Left ventricle myocardium inferior (tissue), 1 donor: ENCODE results near the gene STARD13. TPM values are rescaled to one million over a fixed set of nuclear protein-coding genes. Genes with fewer than 3 reads are reported as not detected.

Source experiments
- DNase-seq: peaks from one replicate; pipeline ENCODE4 v3.0.0-alpha.2; 2020
- H3K27ac ChIP-seq: fragments of 200-600 bp; replicated peaks from 2 replicates; pipeline ENCODE4 v1.8.0; 2021
- H3K27me3 ChIP-seq: fragments of 200-600 bp; 2 replicates; pipeline ENCODE4 v1.8.0; 2021; ENCODE audit warnings: low read depth
- H3K36me3 ChIP-seq: fragments of 200-600 bp; 2 replicates; pipeline ENCODE4 v1.8.0; 2021
- H3K4me1 ChIP-seq: fragments of 200-600 bp; 2 replicates; pipeline ENCODE4 v1.8.0; 2021
- H3K4me3 ChIP-seq: fragments of 200-600 bp; 2 replicates; pipeline ENCODE4 v1.8.0; 2021; ENCODE audit warnings: mild to moderate bottlenecking, moderate library complexity
- H3K9me3 ChIP-seq: fragments of 200-600 bp; replicated peaks from 2 replicates; pipeline ENCODE4 v1.8.0; 2021
- intact Hi-C: fragments of 100-400 bp; cut with micrococcal nuclease; formaldehyde crosslinking; loops from one replicate; pipeline ENCODE4 v1.11.0; 2022
- total RNA-seq: library from RNA; stranded (reverse); fragmentation: NEBNext Ultra II Directional; extraction: Animal tissue kit (Norgen Biotek cat#: 25700); gene quantifications from one replicate; pipeline ENCODE4 v1.2.1, GENCODE V29; 2021
- TF ChIP-seq, protein P1 (sequence below): fragments of 200-600 bp; IDR thresholded peaks from 2 replicates; pipeline ENCODE4 v1.8.0; 2021; ENCODE audit warnings: antibody characterized with exemption, mild to moderate bottlenecking, borderline replicate concordance
- donor health status: DM: no; HTN: yes; CAD: no; lungs with severe emphysema.

STARD13 gene
- total RNA-seq, 1 donor from 2014 or later: 29.9 TPM

DNA sequence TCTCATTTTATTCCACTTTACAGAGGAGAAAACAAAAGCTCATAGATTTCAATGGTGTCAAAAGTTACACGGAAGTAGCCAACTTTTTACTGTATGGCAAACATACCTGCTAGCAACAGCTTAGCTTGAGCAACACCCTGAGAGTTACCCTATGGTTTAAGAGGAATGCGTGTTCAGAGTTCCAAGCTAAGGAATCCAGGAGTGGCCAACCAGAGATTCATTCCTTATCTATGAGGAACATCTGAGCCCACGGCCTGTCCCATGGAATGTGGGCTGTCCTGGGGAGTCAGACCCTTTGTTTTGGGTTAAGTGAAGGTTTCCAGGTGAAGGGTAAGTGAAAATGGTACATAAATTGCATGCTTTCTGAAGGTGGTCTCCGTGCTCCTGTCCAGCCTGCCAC, 67.5 kb downstream of the STARD13 start:
- intact Hi-C loops: no loop called here
- TF ChIP-seq, protein P1, sequence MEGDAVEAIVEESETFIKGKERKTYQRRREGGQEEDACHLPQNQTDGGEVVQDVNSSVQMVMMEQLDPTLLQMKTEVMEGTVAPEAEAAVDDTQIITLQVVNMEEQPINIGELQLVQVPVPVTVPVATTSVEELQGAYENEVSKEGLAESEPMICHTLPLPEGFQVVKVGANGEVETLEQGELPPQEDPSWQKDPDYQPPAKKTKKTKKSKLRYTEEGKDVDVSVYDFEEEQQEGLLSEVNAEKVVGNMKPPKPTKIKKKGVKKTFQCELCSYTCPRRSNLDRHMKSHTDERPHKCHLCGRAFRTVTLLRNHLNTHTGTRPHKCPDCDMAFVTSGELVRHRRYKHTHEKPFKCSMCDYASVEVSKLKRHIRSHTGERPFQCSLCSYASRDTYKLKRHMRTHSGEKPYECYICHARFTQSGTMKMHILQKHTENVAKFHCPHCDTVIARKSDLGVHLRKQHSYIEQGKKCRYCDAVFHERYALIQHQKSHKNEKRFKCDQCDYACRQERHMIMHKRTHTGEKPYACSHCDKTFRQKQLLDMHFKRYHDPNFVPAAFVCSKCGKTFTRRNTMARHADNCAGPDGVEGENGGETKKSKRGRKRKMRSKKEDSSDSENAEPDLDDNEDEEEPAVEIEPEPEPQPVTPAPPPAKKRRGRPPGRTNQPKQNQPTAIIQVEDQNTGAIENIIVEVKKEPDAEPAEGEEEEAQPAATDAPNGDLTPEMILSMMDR: no peak
- no peaks in the 10 kb centered on the region for H3K27me3 ChIP-seq
- H3K4me1 ChIP-seq: peaks cover 77% of the 10 kb centered on the region
- DNase-seq: no peak
- peaks cover 5% of the 10 kb centered on the region for H3K36me3 ChIP-seq
- no peaks in the 10 kb centered on the region for H3K9me3 ChIP-seq
- peak overlapping the region; percentile 9 for H3K27ac ChIP-seq
- H3K4me3 ChIP-seq: no peak overlapping the region

DNA sequence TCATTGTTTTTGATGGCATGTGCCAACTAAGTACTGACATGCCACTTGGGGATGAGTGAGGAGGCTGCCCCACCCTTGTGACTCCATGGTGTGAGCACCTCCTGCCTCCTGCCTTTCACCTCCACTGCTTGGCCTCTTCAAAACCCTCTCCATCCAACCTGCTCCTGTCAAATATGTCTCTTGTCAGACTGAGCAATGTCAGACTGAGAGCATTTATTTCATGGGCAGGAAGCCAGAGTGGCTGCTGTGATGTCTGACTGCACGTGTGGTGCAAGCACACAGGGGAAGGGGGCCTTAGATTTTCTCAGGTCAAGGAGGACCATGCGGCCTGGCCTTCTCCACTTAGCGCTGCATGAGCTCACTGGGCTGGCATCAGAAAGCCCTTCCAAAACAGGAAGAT, 68.3 kb downstream of the STARD13 start:
- H3K27ac ChIP-seq: peak overlapping the region; percentile 34
- H3K4me1 ChIP-seq: peaks cover 77% of the 10 kb centered on the region
- DNase-seq: no peak
- TF ChIP-seq, protein P1: no peak
- peaks cover 5% of the 10 kb centered on the region for H3K36me3 ChIP-seq
- no peak overlapping the region for H3K4me3 ChIP-seq
- no peaks in the 10 kb centered on the region for H3K9me3 ChIP-seq
- no peaks in the 10 kb centered on the region for H3K27me3 ChIP-seq
- intact Hi-C loops: no loop called here

DNA sequence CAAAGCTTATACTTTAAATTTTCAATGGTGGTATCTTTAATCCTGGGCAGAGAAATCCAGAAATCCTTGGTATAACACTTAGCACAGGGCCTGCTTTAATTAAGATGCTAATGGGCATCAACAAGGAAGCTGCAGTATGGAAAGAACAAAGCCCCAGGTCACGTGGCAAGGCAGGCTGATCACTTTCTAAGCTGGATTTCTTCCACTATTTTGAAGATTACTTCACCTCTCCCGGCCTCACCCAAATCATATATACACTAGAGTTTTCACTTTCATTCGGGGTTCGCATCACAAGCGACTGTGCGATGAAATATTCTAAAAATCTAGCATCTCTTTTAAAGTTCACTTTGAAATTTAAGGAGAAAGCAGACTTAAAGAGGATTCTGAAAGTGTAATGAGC, 71.8 kb downstream of the STARD13 start:
- peak overlapping the region; percentile 0 for H3K27ac ChIP-seq
- peaks cover 5% of the 10 kb centered on the region for H3K36me3 ChIP-seq
- H3K4me3 ChIP-seq: no peak overlapping the region
- H3K9me3 ChIP-seq: no peaks in the 10 kb centered on the region
- H3K4me1 ChIP-seq: peaks cover 69% of the 10 kb centered on the region
- TF ChIP-seq, protein P1: no peak
- no peak for DNase-seq
- intact Hi-C loops: no loop called here
- H3K27me3 ChIP-seq: no peaks in the 10 kb centered on the region

DNA sequence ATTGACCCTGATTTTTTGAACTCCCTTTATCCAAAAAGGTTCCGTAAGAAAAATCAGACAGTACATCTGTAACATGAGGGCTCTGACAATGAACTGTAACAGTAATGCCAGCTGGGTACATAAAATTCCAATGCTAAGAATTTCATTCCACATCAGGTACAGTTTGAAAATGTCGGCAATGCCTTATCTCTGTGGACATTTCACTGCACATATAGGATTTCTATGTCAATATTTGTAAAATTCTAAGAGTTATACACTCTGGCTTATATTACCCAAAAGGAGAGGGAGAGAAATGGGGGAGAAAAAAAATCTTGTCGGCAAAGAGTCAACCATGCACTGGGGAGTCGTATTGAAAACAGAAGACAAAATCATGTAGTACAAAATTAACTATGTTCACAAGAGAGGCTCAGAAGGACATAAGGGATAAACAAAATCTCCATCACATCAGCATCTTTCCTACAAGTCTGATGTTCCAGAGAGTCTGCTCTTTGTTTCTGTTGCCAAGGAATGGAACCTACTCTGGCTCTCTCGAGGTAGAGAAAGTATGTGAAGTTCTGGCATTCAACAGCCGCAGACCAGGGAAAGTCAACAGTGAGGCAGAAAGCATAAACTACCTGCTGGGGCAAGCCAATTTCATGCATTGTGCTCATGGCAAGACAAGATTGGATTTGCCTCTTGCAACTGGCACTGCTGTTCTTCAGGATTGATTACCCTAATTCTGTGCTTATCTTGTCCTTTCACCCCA, 72.4 kb downstream of the STARD13 start:
- H3K27ac ChIP-seq: peak overlapping the region; percentile 0
- peaks cover 4% of the 10 kb centered on the region for H3K36me3 ChIP-seq
- H3K27me3 ChIP-seq: no peaks in the 10 kb centered on the region
- TF ChIP-seq, protein P1: no peak
- intact Hi-C loops: no loop called here
- no peak for DNase-seq
- no peaks in the 10 kb centered on the region for H3K9me3 ChIP-seq
- peaks cover 69% of the 10 kb centered on the region for H3K4me1 ChIP-seq
- no peak overlapping the region for H3K4me3 ChIP-seq

DNA sequence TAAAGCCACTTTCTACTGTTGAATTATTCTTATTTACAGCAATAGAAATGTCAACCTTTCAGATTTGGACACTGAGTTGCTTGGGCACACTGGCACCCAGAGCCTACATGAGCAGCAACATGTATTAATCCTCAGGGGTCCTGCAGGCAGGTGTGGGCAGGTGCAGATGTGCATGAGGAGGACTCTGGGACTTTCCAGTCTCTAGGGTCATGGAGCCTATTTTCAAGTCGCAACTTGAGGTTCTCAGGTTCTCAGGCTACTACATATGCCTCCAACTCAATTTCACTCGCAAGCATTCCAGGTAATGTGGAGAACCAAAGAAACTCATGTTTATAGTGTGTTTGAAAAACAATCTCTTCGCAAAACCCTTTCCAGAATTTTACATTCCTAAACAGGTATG, 73.2 kb downstream of the STARD13 start:
- Histone ChIP-seq H3K9me3 (no peaks in the 10 kb centered on the region), H3K4me3 (no peak overlapping the region), H3K27me3 (no peaks in the 10 kb centered on the region), H3K27ac (no peak overlapping the region), H3K36me3 (no peaks in the 10 kb centered on the region), H3K4me1 (peaks cover 69% of the 10 kb centered on the region)
- no peak for DNase-seq
- intact Hi-C loops: no loop called here
- TF ChIP-seq, protein P1: no peak
